GM18858 (cell line): ENCODE measurements around the gene SESN3.
"Not testable (repeated sequence)": the region's sequence is repeated elsewhere in the genome, so short reads cannot be mapped to it uniquely, and the experiment has no call there.

Experiments
- ATAC-seq: cut with Tn5 transposase; IDR thresholded peaks from one replicate; pipeline ENCODE4 v1.9.1; 2021; ENCODE audit not compliant: unreplicated experiment

SESN3 gene

DNA sequence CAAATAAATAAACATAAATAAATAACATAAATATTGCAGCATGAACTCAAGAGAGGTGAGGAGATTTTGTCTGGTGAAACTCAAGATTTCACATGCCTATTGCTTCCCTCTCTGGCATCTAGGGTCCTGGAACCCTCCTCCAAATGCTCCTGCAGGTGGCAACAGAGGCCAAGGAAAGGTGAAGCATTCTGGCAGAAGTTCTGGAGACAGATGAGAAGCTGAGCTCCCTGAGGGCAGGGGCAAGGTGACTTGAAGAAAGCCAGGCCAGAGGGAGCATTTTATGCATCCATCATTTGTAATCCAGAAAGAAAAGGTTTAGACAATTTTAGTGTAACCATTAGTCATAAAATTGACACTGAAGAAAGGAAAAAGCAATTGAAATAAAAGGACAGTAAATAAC, 76.5 kb downstream of the SESN3 start:
- no peak for ATAC-seq

DNA sequence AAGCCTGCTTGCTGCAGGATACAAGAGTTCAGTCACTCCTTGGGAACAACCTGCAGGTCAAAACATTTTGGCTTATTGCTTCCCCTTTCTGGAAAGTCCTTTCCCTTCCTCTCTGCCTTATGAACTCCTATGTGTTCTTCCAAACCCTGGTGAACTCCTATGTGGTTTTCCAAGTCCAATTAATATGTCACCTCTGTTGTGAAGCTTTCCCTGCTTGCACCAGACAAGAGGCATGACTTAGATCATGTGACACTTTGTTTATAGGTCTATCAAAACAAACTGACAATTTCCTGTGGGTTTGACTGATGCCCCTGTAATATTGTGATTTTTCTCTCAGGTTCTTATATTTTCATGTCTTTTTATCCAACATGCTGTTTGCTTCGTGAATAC, 77.2 kb downstream of the SESN3 start:
- no peak for ATAC-seq

DNA sequence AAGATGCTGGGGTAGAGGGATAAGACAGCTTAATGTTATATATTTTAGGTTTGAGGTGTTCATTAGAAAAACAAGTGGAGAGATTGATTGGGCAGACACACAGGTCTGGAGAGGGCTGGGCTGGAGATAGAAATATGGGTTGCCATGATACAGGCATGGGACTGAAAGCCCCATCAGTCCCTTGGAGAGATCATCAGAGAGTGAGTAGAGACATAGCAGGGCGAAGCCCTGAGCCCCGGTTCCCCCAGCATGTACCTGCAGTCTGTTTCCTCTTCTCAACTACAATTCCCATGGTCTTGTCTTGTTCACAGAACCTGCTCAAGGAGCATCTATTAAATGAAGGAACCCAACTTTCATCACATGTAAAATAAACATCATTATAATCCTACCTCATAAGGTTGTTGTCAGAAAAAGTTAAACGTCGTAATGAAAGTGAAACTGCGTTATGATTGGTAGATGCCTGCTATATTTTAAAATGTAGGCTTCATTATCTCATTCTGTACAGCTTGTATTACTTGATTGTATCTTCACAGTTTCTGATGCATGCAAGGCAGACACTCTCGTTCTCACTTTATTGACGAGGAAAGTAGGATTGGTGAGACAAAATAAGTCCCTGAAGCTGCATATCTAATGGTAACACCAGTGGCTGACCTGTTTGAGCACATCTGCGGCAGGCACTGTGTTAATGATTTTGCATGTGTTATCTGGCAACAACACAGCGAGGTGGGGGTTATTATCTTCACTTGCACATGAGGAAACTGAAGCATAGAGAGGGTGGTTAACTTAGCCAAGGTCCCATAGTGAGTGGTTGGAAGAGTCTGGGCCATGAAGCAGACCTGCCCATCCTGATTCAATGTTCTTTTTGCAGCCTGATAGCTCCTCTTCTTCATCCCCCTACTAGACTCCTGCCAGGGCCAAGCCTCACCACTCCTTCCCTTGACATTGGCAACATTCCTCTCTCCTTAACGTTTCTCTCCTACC, 77.8 kb downstream of the SESN3 start:
- ATAC-seq: no peak

DNA sequence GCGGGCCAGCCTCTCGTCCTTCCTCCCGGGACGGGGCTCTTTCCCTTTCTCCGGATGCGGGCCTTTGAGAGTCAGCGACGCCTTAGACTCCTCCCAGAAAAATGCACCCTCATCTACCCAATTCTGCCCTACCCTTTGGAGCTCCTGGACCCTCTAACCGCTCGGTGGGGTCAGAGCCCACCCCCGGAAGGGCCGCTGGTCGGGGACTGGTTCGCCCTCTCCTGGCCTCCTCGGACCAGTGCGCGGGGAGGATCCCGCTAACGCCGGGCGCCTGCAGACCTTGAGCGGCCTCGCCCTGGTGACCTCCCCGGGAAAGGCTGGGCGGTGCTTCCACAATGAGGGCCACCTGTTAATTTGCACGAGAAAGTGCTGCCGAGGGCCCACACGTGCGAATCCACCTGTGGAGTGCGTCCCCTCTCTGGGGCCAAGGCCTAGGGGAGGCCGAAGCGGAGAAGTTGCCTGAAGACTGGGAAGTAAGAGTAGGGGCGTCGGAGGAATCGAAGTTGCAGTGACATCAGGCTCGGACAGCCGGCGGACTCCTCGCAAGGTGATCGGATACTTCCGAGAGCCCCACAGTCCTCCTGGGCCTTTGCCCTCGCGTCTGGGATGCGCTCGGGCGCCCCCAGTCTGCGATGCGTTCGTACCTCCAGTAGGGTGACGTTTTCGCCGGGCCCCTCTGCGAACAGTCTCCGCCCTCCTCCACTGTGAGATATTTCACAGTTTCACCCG, 79.9 kb downstream of the SESN3 start:
- peak; percentile 77 for ATAC-seq

DNA sequence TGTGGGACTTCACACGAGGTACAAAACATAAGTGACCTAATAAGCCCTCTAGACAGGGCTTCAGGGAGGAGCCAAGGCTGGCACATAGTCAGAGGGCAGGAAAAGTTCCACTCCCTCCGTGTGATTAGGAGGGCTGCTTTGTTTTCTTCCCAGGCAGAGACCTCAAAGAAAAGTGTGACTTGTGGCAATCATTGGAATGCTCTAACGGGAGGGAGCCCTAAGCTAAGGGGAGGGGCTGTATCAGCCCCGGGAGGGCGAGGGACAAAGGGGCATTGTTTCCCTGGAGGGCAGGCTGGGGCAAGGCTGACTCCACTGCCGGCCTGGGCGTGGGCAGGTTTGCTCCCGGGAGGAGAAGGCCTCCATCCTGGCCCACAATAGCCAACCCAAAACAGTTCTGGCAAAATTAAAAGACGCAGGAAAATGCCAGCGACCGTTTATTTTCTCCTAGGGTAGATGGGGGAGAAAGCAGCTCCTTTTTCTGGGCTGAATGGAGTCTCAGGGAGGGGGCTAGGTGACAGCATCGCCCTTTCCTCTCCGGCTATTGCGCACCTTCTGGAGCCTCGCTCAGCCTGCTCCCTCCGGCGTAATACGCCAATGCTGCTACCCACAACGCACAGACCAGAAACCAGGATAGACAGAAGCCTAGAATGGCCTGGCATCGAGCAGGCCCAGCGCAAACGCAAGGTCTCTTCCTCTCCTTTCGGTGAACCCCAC, 81.2 kb downstream of the SESN3 start:
- no peak for ATAC-seq

DNA sequence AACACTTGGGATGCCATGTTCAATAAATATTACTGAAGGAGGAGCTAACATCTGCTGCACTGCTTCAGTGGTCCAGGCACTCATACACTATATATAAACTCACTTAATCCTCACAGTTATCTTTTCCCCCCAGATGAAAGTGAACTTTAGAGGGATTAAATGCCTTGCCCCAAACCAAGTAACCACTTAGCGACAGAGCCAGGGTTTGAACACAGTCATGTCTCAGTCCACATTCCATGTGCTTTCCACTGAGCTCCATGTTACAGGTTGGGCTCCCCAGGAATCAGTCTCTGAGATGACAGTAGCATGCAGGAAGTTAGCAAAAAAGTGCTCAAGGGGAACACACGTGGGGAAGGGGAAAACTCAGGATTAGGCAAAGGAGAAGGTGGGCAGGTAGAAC, 82.1 kb downstream of the SESN3 start:
- no peak for ATAC-seq

DNA sequence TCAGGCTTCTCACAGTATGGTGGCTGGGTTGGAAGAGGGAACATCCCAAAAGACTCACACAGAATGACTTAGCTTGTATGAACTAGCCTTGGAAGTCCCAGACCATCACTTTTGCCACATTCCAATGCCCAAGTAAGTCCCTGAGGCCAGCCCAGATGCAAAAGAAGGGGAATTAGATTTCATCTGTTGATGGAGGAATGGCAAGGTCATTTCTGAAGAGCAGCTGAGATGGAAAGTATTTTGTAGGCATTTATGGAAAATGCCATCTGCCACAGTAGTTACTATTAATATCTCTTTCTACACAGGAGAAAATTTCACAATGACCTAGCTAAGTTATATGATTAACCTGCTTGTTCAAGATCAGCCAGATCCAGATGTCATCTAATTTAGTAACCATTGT, 82.6 kb downstream of the SESN3 start:
- no peak for ATAC-seq

DNA sequence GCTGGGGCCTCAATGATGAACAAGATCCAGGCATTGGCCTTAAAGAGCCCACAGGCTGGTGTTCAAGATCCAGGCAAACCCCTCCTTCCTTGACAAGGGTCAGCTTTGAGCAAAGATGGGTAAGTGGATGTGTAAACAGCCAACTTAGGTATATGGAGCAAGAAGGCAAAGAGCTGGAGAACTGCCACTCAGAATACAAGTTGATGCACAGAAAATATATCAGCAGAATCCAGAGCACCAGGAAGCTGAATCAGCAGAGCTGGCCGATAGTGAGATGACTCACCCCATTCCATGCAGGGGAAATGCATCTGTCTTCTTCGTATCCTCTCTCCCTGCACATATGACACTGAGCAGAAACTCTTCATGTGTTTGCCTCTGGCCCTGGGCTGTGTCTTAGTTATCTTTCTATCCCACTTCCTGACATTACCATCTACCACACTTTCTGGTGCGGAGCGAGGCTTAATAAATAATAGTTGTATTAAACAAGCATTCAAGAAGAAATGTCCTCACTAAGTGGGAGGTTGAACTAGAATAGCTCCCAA, 83.6 kb downstream of the SESN3 start:
- ATAC-seq: no peak

DNA sequence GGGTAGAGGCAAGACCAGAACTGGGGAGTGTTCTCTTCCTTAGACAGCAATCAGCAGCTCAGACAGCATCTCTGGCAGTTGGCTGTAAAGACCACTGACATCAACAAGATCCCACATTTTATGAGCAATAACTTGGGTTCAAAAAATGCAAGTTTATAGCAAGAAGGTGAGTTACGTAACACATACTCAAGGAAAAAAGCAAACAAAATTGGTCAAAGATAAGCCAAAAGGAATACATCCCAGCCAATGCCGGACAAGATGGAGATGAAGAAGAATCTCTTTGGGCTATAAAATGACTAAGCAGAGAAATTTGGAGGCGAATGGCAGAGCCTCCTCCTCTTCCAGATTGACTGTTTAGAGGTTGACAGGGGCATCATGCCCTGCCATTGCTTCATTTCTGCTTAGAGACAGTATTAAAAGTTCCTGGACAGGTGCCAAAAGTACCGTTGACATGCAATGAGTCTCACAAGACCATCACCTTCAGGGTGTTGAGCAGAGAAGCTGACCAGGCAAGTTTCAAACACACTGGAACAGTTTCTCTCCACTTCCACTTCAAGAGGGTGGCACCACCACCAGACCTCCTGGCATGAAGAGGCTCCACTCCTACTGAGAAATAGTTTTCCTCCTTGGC, 85.5 kb downstream of the SESN3 start:
- ATAC-seq: no peak

DNA sequence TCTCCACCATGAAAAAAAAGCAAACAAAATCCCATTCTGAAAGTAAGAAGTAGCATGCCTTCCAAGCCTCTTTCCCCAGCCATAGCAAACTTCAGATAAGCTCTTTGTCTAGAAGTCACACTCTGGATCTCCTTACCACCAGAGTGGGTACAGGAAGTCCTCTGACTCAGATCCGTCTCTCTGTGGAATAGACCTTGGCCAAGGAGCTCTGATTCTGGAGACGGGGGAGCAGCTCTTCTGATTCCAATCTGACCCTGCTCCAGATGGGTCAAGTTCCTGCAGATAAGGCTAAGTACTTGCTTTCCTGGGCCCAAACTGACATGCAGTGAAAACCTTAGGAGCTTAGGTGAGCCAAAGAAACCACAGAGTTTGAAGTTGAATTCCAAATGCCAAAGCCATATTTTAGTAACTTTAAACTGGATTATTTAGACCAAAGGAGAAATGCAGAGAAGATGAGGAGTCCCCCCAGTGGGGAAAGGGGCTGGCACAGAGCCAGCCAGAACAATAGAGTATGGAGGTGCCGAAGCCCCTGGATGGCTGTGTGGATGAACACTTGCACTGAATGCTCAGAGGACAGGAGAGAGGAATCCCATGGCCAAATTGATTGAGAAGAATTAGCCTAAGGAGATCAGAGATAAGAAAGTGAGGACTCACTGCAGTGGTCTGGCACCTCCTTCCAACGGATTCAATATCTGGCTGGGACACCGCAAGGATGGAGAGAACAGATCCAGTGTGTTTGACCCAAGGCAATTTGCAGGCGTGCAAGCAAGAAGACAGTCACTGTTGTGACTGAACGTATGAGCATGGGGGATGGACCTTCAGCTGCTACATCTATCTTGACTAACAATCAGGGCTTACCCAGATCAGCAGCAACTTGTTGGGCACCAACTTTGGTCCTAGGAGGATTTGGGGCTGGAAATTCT, 86.4 kb downstream of the SESN3 start:
- no peak for ATAC-seq

DNA sequence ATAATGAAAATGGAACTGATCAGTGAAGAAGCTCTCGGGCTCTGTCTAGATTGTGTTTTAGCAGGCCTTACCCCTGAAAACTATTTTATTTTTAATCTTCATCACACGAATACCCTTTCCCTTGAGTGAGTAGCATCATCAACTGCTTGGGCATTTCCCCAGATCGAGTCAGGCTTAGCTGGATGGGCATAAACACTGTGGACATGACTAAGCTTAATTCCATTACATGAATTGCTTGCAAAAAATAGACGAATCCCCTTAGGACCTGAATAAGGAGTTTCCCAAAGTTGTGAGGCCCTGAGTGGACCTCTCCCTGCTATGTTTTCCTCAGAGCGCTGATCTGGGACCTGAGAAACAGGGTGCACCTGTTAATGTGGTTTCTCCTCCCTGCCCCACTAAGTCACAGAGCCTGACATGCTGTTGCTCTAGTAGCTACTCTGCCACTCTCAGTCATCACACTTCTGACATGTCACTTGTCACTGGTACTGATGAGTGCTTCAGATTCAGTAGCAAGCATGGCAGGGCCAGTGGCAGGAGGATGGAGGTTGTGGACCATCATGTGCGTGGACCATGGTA, 87.8 kb downstream of the SESN3 start:
- no peak for ATAC-seq

DNA sequence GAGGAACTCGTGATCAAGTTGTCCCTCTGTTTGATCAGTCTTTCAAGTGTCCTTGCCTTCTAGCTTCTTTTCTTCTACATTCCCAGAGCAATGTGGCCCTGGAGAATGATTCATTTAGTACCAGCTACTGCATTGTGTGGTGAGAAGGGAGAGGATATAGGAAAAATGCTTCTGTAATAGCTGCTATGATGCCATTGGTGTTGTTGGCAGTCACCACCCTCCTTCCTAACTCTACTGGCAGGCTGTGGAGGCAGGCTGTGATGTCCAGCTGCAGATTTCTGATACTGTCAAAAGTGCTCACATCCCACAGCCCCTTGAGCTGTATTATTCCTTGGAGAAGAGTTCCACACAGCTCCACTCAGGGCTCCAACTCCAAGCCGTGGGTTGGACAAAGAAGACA, 88.6 kb downstream of the SESN3 start:
- no peak for ATAC-seq

DNA sequence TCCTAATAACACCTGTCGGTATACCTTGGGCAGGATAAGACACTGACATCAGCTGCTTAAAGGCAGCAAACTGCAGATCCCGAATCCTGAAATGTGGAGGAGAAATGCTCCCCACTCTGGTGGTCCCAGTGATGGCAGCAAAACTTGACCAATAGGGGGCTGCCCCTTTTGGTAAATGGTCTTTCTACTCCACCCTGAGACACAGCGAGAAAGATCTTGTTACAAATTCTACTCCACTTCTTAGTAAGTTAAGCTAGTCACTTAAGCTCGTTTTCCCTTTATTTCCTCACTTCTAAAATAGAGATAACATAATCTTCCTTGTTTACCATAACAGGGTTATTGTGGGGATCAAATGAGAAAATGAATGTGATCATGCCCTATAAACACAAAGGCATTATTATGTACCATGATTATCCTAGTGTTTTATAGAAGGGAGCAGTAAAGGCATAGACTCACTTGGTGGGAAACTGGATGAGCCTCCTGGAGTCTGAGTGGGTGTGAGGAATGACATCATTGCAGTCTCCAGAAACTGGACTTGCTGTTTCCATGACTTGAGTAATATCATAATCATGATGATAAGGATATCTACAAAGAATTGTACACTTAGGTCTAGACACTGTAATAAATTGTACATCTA, 90.5 kb downstream of the SESN3 start:
- ATAC-seq: no peak

DNA sequence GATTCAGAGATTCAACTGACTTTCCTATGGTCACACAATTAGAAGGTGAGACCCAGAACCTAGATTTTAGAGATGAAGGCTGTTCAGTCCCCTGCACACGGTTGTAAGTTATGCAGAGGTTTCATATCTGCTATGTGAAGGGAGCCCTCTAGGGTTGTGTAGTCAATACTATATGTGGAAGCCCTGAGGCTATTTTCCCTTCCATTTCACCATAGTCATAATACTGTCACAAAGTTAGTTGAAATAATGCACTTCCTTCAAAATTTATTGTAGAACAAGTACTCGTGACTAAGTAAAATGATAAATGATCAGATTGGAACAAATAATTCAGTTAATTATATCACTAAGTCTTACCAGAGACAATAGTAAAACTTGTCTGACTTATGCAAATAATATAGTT, 92.6 kb downstream of the SESN3 start:
- peak; percentile 83 for ATAC-seq

DNA sequence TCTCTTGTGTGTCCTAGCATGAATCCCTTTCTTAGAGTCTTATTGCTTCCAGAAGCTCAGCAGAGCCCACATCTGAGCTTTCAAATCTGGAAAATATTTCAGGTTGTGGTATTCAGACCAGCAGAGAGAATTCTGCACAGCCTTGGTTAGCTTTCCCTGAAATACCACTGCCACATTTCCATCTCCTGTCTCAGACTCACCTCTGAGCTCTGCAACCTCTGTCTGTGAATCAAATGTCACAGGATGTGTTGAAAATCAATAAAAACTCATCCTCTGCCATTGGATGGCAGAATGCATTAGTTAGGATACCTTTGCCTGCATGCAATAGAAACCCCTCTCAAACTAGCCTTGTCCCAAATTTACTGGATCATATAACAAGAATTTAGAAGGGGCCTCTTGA, 93.7 kb downstream of the SESN3 start:
- no peak for ATAC-seq

DNA sequence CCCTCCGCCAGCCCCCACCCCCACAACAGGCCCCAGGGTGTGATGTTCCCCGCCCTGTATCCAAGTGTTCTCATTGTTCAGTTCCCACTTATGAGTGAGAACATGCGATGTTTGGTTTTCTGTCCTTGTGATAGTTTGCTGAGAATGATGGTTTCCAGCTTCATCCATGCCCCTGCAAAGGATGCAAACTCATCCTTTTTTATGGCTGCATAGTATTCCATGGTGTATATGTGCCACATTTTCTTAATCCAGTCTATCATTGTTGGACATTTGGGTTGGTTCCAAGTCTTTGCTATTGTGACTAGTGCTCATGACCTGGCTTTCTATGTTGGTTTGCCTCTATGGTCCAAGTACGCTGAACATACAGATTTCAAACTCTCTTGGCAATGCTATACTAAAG, 94.3 kb downstream of the SESN3 start:
- not testable (repeated sequence) for ATAC-seq

DNA sequence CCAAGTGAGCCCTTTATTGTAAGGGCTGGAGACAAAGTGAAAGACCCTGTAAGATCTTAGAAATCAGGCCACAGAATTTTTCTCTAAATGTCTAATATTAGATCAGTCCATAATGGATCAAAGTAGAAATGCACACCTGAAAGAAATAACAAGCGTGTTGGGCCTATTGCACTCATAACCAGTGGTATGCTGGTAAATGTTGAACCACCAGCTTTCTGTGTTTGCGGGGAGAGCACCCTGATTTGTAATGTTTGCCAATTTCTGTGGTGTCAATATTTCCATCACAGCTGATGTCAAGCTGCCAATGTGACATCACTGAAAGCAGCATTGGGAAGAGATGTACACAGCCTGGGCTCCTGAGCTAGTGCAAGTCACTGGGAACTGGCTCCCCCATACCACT, 95.1 kb downstream of the SESN3 start:
- no peak for ATAC-seq

DNA sequence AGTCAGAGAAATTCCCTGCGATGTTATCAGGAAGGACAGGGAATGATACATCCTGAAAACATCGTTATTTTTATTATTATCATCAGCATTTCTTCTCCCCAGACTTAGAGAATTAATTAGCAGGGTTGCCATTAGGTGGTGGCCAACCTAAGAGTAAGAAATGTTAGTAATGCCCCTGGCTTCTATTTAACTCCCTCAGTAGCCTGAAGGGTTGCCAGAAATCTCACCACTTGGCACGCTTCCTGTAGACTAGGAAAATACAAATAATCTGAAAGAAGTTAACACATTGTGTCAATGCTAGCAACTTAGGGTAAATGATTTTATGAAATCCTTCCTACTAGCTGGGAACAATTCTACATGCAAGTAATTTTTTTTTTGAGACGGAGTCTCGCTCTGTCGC, 95.8 kb downstream of the SESN3 start:
- no peak for ATAC-seq

DNA sequence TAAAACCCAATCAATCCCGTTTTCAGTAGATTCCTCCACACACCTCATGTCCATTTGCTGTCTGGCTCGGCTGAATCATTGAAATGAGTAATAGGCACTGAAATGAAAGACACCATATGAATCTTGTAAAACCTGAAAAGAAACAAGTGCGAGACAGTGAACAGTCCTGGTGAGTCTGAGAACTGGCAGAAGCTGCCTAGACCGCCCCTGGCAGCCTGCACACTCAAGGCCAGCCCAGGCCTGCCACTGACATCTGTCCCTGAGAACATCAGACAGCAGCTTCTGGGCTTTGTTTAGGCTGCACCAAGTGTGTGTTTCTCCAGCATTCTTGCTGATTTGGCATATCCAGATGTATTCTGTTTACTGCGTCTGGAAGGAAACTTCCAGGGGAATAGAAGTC, 96.5 kb downstream of the SESN3 start:
- ATAC-seq: no peak
